Measurements from ENCODE around the gene B3GNT8. TPM values are rescaled to one million over a fixed set of nuclear protein-coding genes. Genes with fewer than 3 reads are reported as not detected.

B3GNT8 gene
- total and polyA plus RNA-seq, 2 of the 4 experiments (the other 2 are of a cell fraction) = 0.36 TPM

DNA sequence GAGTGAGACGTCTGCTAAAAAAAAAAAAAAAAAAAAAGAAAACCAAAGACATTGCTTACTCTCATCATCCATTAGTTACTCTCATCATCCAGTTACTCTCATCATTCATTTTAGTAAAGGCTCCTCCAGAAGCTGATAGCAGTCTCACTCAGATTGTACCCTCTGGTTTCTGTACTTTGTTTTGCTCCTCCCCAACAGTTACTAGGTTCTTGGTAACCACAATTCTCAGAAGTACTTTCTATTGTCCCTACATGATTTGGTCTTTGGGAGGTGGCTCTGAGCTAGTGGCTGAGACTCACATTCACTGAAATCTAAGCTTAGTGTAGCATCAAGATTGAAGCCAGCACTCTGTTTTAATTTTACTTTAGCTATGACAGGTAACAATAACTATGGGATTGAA, 30.1 kb upstream of the B3GNT8 start:
- Histone ChIP-seq H3K27me3 (ENCODE audit: control insufficient read depth, insufficient read depth, low read length) (no peaks in the 10 kb centered on the region; the same call in 1 of the 2 replicates), H3K18ac (ENCODE audit: low read depth, low read length) (no peak overlapping the region), H3K56ac (ENCODE audit: extremely low read depth, insufficient read depth, low read length) (no peak overlapping the region), H3K27ac (ENCODE audit: insufficient read depth, low read length) (no peak overlapping the region), H3K79me1 (ENCODE audit: low read depth in 1 of 2, low read length in 2 of 2) (no peaks in the 10 kb centered on the region), H4K20me1 (ENCODE audit: insufficient read depth, low read length) (no peaks in the 10 kb centered on the region), H3K9ac (ENCODE audit: low read depth, low read length) (no peak overlapping the region), H3K4ac (ENCODE audit: low read depth, low read length) (no peak overlapping the region), H2AFZ (replicated peaks; ENCODE audit: low read length, poor library complexity) (no peak overlapping the region), H4K5ac (ENCODE audit: low read depth, low read length) (no peak overlapping the region), H2AK5ac (ENCODE audit: low read depth, low read length) (no peak overlapping the region), H2BK120ac (ENCODE audit: low read depth, low read length) (no peak overlapping the region), H3K23ac (ENCODE audit: low read depth, low read length) (no peak overlapping the region), H3K4me1 (ENCODE audit: control insufficient read depth, insufficient read depth, low read length) (no peaks in the 10 kb centered on the region), H3K9me1 (ENCODE audit: insufficient read depth, low read length) (no peaks in the 10 kb centered on the region), H3K4me3 (ENCODE audit: insufficient read depth, low read depth, low read length) (no peak overlapping the region), H2BK20ac (ENCODE audit: low read depth, low read length) (no peak overlapping the region), H2BK15ac (ENCODE audit: low read depth, low read length) (no peak overlapping the region), H4K8ac (ENCODE audit: low read depth in 2 of 2, low read length in 2 of 2) (no peak overlapping the region), H2BK5ac (ENCODE audit: low read depth, low read length, poor library complexity, severe bottlenecking) (no peak overlapping the region), H4K91ac (ENCODE audit: insufficient read depth, low read depth, low read length) (no peak overlapping the region), H3K14ac (replicated peaks; ENCODE audit: low read depth, low read length) (no peak overlapping the region), H3K36me3 (ENCODE audit: control insufficient read depth, insufficient read depth, low read length) (no peaks in the 10 kb centered on the region), H3K4me2 (ENCODE audit: low read depth, low read length) (no peak overlapping the region), H3K9me3 (ENCODE audit: control insufficient read depth, insufficient read depth, low read length) (no peaks in the 10 kb centered on the region), H2AK9ac (replicated peaks; ENCODE audit: low read depth, low read length, poor library complexity) (no peak overlapping the region)
- POLR2A ChIA-PET (ENCODE audit: unreplicated experiment) = no interaction called here
- intact Hi-C loops (cut with micrococcal nuclease) = no loop called here
- TF ChIP-seq, protein P1, sequence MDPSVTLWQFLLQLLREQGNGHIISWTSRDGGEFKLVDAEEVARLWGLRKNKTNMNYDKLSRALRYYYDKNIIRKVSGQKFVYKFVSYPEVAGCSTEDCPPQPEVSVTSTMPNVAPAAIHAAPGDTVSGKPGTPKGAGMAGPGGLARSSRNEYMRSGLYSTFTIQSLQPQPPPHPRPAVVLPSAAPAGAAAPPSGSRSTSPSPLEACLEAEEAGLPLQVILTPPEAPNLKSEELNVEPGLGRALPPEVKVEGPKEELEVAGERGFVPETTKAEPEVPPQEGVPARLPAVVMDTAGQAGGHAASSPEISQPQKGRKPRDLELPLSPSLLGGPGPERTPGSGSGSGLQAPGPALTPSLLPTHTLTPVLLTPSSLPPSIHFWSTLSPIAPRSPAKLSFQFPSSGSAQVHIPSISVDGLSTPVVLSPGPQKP (IDR thresholded peaks at IDR 0.05; ENCODE audit: borderline replicate concordance, low read depth, low read length) = no peak
- no peak for TF ChIP-seq POLR2A (IDR thresholded peaks at IDR 0.05; ENCODE audit: low read depth, low read length)
- no peak for TF ChIP-seq FOS (IDR thresholded peaks at IDR 0.05; ENCODE audit: low read depth, low read length)
- TF ChIP-seq RFX5 (IDR thresholded peaks at IDR 0.05; ENCODE audit: low read depth, low read length) = no peak
- no peak for TF ChIP-seq SMC3 (IDR thresholded peaks at IDR 0.05; ENCODE audit: low read depth, low read length)
- no peak for TF ChIP-seq RCOR1 (IDR thresholded peaks at IDR 0.05; ENCODE audit: insufficient replicate concordance, low read length)
- TF ChIP-seq CHD1 (IDR thresholded peaks at IDR 0.05; ENCODE audit: low read depth, low read length) = no peak
- TF ChIP-seq RAD21 (IDR thresholded peaks at IDR 0.05; ENCODE audit: low read length) = no peak
- no peak for TF ChIP-seq MXI1 (IDR thresholded peaks at IDR 0.05; ENCODE audit: borderline replicate concordance, low read depth, low read length)
- TF ChIP-seq, protein P2, sequence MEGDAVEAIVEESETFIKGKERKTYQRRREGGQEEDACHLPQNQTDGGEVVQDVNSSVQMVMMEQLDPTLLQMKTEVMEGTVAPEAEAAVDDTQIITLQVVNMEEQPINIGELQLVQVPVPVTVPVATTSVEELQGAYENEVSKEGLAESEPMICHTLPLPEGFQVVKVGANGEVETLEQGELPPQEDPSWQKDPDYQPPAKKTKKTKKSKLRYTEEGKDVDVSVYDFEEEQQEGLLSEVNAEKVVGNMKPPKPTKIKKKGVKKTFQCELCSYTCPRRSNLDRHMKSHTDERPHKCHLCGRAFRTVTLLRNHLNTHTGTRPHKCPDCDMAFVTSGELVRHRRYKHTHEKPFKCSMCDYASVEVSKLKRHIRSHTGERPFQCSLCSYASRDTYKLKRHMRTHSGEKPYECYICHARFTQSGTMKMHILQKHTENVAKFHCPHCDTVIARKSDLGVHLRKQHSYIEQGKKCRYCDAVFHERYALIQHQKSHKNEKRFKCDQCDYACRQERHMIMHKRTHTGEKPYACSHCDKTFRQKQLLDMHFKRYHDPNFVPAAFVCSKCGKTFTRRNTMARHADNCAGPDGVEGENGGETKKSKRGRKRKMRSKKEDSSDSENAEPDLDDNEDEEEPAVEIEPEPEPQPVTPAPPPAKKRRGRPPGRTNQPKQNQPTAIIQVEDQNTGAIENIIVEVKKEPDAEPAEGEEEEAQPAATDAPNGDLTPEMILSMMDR (conservative IDR thresholded peaks at IDR 0.05; ENCODE audit: low read depth, low read length) = no peak
- in situ Hi-C loops (cut with MboI; ENCODE audit: low sequenced_read_pairs) = no loop called here
- no TSS peak for BruUV-seq (replicated peaks)
- CTCF ChIA-PET = interaction anchor here (1.2 to 1.8 kb wide), 2 partner anchors 8 to 115 kb away, joined by 4 read pairs; no protein-coding TSS in a partner anchor
- dilution Hi-C loops (cut with HindIII; ENCODE audit: low sequenced_read_pairs, unreplicated experiment) = no loop called here
- WGBS, 2 experiments (ENCODE audit: extremely low coverage in 2 of 2, insufficient read length in 1 of 2) = no CpG with 5 or more reads among the region's 1 CpG
- ATAC-seq (ENCODE audit: low read depth) = no peak
- no peak for DNase-seq
